Epithelial cell of esophagus (primary cell): Measurements from ENCODE around the gene MDFIC.

ENCODE experiments used
- DNase-seq: peaks from one replicate; pipeline ENCODE4 v3.0.0; 2010; ENCODE audit warnings: low read depth
- H3K4me3 ChIP-seq: 2 replicates; pipeline ENCODE4 v1.5.1; 2011; ENCODE audit warnings: mild to moderate bottlenecking, low read length, control low read depth
- CTCF ChIP-seq: IDR thresholded peaks from 2 replicates; pipeline ENCODE4 v1.5.1; 2011; ENCODE audit warnings: low read depth, mild to moderate bottlenecking, low read length, control low read depth, inconsistent platforms; ENCODE audit not compliant: insufficient read depth; ENCODE audit errors: missing control alignments

Gene MDFIC

GRCh38 chr7:115009139-115009538, 87.2 kb downstream of the MDFIC start:
- TF ChIP-seq CTCF = no peak
- no peak overlapping the region for H3K4me3 ChIP-seq
- no peak for DNase-seq

GRCh38 chr7:115009736-115010440, 88.0 kb downstream of the MDFIC start:
- no peak overlapping the region for H3K4me3 ChIP-seq
- no peak for DNase-seq
- no peak for TF ChIP-seq CTCF

- no peak for DNase-seq
- no peak overlapping the region for H3K4me3 ChIP-seq
- TF ChIP-seq CTCF = no peak
These were observed 88.5 kb downstream of the MDFIC start for GRCh38 chr7:115010441-115010820.

- no peak for TF ChIP-seq CTCF
- H3K4me3 ChIP-seq = no peak overlapping the region
- DNase-seq = no peak
These were observed 92.0 kb downstream of the MDFIC start for GRCh38 chr7:115013886-115014285.

GRCh38 chr7:115014794-115015193, 92.9 kb downstream of the MDFIC start:
- TF ChIP-seq CTCF = no peak
- no peak for DNase-seq
- no peak overlapping the region for H3K4me3 ChIP-seq

GRCh38 chr7:115015619-115016018, 93.7 kb downstream of the MDFIC start:
- TF ChIP-seq CTCF = no peak
- no peak for DNase-seq
- H3K4me3 ChIP-seq = no peak overlapping the region
